Body of pancreas (tissue), 4 donors: ENCODE data around the gene TCAIM.

Experiments used
- CTCF ChIP-seq, 7 experiments: fragments of 450-650 bp in 4 of 7; fragments of 200-600 bp in 3 of 7; sonication (generic) in 3 of 7; IDR thresholded peaks; one replicate each; pipeline ENCODE4 v1.5.1; 2016 to 2019; ENCODE audit warnings: antibody characterized with exemption in 7 of 7
- POLR2A ChIP-seq, 3 donors: fragments of 450-650 bp; IDR thresholded peaks; one replicate each; pipeline ENCODE4 v1.6.1; 2016; ENCODE audit warnings: antibody characterized with exemption in 3 of 3, mild to moderate bottlenecking in 2 of 3

- TF ChIP-seq POLR2A (IDR thresholded peaks at IDR 0.05): no peak
- TF ChIP-seq CTCF (IDR thresholded peaks at IDR 0.05): no peak
Measured at GRCh38 chr3:44392489-44392888, 53.9 kb downstream of the TCAIM start.
